T-helper 9 cell (primary cell): ENCODE data around the gene PHC2.

Experiments
- DNase-seq: peaks from one replicate; pipeline ENCODE4 v3.0.0-alpha.2; 2020

Gene PHC2

GRCh38 chr1:33388805-33389771 is 41.8 kb downstream of the PHC2 start:
- DNase-seq = no peak

GRCh38 chr1:33387625-33388024 is 43.3 kb downstream of the PHC2 start:
- DNase-seq = no peak

- DNase-seq = no peak
Observed at GRCh38 chr1:33385251-33385650, 45.6 kb downstream of the PHC2 start.

- DNase-seq = no peak
Observed at GRCh38 chr1:33384040-33384812, 46.7 kb downstream of the PHC2 start.

- no peak for DNase-seq
Observed at GRCh38 chr1:33383489-33383888, 47.4 kb downstream of the PHC2 start.

GRCh38 chr1:33382661-33383415 is 48.1 kb downstream of the PHC2 start:
- DNase-seq = no peak

GRCh38 chr1:33381977-33382376 is 48.9 kb downstream of the PHC2 start:
- DNase-seq = no peak

GRCh38 chr1:33380811-33381210 is 50.1 kb downstream of the PHC2 start:
- DNase-seq = no peak

- no peak for DNase-seq
Observed at GRCh38 chr1:33379631-33380354, 51.1 kb downstream of the PHC2 start.

- no peak for DNase-seq
Observed at GRCh38 chr1:33378976-33379375, 51.9 kb downstream of the PHC2 start.

- no peak for DNase-seq
Observed at GRCh38 chr1:33378524-33378923, 52.4 kb downstream of the PHC2 start.

GRCh38 chr1:33377756-33378155 is 53.1 kb downstream of the PHC2 start:
- no peak for DNase-seq

- no peak for DNase-seq
Observed at GRCh38 chr1:33377013-33377412, 53.9 kb downstream of the PHC2 start.

GRCh38 chr1:33375316-33375715 is 55.6 kb downstream of the PHC2 start:
- no peak for DNase-seq

GRCh38 chr1:33374336-33375105 is 56.4 kb downstream of the PHC2 start:
- DNase-seq = no peak

GRCh38 chr1:33373606-33374005 is 57.3 kb downstream of the PHC2 start:
- no peak for DNase-seq

GRCh38 chr1:33372677-33373076 is 58.2 kb downstream of the PHC2 start:
- no peak for DNase-seq

GRCh38 chr1:33372162-33372561 is 58.7 kb downstream of the PHC2 start:
- DNase-seq = no peak

- DNase-seq = no peak
Observed at GRCh38 chr1:33371334-33371733, 59.6 kb downstream of the PHC2 start.

- no peak for DNase-seq
Observed at GRCh38 chr1:33370827-33371226, 60.1 kb downstream of the PHC2 start.

- no peak for DNase-seq
Observed at GRCh38 chr1:33370301-33370700, 60.6 kb downstream of the PHC2 start.

GRCh38 chr1:33369764-33370163 is 61.1 kb downstream of the PHC2 start:
- no peak for DNase-seq
